GM12878 (cell line): Measurements from ENCODE around the gene GRXCR1.

Source experiments
- CHD2 ChIP-seq: IDR thresholded peaks from 2 replicates; pipeline ENCODE4 v1.6.1; 2011; ENCODE audit warnings: low read depth, low read length, improper control_type of control experiment, borderline replicate concordance
- E2F4 ChIP-seq: IDR thresholded peaks from 2 replicates; pipeline ENCODE4 v1.6.1; 2012; ENCODE audit warnings: low read depth, low read length, improper control_type of control experiment
- MAX ChIP-seq: IDR thresholded peaks from 2 replicates; pipeline ENCODE4 v1.6.1; 2012; ENCODE audit warnings: low read depth, low read length, improper control_type of control experiment
- POLR2AphosphoS5 ChIP-seq: IDR thresholded peaks from 2 replicates; pipeline ENCODE4 v1.6.1; 2011; ENCODE audit warnings: mild to moderate bottlenecking, low read length, inconsistent platforms
- REST ChIP-seq: IDR thresholded peaks from 2 replicates; pipeline ENCODE4 v1.6.1; 2012; ENCODE audit warnings: mild to moderate bottlenecking, low read depth, low read length
- YY1 ChIP-seq: IDR thresholded peaks from 2 replicates; pipeline ENCODE4 v1.6.1; 2011; ENCODE audit warnings: low read depth, mild to moderate bottlenecking, low read length
- ZNF592 ChIP-seq: fragments of 450-650 bp; IDR thresholded peaks from 2 replicates; pipeline ENCODE4 v1.6.1; 2017; ENCODE audit warnings: mild to moderate bottlenecking, moderate library complexity

- no peak for TF ChIP-seq CHD2
- no peak for TF ChIP-seq REST
- TF ChIP-seq MAX = no peak
- TF ChIP-seq E2F4 = no peak
- TF ChIP-seq ZNF592 = no peak
- TF ChIP-seq YY1 = no peak
- no peak for TF ChIP-seq POLR2AphosphoS5
Observed at GRCh38 chr4:42905591-42905990, 13.1 kb downstream of the GRXCR1 start.
